NAMALWA (cell line): ENCODE measurements around the gene FAM193A.
"Not testable (repeated sequence)": the region's sequence is repeated elsewhere in the genome, so short reads cannot be mapped to it uniquely, and the experiment has no call there.

Experiments used
- DNase-seq: peaks from one replicate; pipeline ENCODE4 v3.0.0-alpha.2; 2015; ENCODE audit warnings: low spot score

The FAM193A gene

DNA sequence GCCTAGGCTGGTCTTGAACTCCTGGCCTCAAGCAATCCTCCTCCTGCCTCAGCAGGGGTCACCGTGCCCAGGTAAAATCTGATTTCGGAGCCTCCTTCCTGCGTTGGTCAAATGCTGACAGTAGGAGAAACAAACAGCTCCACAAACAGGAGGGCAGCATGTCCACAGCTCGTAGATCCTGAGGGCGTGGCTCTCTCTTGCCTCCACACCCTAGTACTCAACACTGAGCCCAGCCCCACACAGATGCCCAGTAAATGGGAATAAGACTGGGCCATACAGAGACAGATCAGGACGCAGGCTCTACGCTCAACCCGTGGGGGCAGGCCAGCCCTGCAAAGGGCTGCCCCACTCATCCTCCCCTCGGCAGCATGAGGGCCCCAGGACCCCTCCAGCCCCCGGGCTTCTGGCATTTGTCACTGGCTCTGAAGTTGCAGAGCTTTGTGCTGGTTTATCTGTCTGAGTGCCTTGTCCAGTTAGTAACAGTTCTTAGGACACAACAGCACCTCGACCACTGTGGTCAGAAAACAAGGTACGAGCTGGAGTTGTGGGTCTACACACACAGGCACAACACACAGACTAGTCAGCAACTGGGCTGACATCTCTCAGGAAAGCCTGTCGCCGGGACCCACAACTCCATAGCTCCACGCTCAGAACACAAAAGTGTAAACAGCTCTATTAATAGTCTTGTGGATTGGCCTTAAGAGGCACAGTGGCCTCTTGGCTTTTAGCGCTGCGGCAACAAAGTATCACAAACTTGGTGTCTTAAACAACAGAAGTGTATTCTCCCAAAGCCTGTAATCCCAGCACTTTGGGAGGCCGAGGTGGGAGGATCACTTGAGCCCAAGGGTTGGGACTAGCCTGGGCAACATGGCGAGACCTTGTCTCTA lies 214.5 kb downstream of the FAM193A start:
- no peak for DNase-seq

DNA sequence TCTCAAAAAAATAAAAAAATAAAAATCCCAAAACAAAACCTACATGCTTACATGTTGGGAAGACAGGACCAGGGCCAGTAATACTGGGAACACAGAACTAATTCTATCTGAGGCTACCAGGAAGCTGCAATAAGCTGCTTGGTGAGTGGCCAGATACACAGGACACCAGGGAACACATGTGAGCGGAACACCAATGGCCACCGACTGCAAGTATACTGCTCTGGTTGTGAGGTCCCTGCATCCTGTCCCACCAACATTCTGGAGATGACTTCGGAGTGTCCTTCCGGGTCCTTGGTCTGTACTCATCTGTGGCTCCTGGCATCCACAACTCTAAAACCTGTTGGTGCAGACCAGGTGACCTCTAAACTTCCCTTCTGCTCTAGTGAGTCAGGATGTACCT lies 217.0 kb downstream of the FAM193A start:
- no peak for DNase-seq

DNA sequence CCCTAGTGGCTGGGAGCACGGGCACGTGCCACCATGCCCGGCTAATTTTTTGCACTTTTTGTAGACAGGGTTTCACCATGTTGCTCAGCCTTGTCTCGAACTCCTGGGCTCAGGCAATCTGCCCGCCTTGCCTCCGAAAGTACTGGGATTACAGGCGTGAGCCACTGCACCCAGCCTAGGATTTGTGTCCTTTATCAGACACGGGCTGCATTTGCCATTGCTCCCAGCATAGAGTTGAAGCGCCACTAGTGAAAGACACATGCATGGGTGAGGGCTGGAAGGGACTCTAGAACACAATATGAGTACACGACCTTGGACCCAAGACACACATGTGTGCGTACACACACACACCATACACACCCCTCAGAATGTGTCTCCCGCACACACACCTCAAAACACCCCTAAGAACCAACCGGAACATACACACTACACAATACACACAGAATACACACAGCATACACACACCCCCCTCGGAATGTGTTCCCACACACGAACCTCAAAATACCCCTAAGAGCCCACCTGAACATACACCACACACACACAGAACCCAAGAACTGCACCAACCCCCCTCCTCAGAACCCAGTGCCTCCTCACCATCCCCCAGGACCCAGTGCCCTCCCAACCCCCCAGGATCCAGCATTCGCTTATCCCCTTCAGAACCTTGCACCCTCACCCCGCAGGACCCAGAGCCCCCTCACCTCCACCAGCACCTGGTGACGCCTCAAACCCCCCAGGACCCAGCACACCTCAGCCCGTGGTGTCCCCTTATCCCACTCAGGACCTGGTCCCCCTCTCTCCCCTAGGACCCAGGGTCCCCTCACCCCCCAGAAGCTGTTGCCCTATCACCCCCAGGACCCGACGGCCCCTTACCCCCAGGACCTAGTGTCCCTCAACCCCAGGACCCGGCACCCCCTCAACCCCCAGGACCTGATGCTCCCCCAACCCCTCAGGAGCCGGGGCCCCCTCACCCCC lies 218.7 kb downstream of the FAM193A start:
- DNase-seq, result no peak

DNA sequence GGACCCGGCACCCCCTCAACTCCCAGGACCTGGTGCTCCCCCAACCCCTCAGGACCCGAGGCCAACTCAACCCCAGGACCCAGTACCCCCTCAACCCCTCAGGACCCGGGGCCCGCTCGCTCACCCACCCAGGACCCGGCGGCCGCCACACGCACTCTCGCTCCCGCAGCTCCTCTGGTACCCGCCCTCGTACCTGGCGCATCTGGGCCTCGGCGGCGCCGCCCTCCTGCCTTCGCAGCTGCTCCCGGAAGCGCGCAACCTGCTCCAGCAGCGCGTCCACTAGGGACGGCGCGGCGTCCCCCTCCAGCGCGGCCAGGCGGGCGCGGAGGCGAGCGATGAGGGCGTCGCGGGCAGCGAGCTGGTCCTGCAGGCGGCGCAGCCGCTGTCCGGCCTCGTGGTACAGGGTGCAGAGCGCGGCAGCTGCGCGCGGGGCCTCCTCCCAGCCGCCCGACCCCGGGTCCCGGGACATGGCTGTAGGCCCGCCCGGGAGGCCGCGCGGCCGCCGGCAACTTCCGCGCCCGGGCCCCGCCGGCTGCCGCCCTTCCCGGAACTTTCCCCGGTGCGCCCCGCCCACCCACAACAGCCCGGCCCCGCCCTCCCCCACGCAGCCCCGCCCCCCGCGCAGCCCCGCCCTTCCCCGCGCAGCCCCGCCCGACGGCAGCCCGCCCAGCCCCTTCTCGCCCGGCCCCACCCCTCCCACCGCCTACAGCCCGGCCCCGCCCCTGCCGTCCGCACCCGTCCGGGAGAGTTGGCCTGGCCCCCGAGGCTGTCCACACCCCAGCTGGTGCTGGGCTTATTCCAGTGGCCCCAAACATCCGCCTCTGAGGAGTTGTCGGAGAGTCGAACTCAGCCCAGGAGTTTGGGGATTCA lies 219.6 kb downstream of the FAM193A start, which contains the start of gene TNIP2:
Gene TNIP2, minus strand, starts transcription at position 516 of the 870 bp plus-strand sequence. Its CDS starts 47 bp downstream, at position 469.
- DNase-seq, result peak; percentile 67

DNA sequence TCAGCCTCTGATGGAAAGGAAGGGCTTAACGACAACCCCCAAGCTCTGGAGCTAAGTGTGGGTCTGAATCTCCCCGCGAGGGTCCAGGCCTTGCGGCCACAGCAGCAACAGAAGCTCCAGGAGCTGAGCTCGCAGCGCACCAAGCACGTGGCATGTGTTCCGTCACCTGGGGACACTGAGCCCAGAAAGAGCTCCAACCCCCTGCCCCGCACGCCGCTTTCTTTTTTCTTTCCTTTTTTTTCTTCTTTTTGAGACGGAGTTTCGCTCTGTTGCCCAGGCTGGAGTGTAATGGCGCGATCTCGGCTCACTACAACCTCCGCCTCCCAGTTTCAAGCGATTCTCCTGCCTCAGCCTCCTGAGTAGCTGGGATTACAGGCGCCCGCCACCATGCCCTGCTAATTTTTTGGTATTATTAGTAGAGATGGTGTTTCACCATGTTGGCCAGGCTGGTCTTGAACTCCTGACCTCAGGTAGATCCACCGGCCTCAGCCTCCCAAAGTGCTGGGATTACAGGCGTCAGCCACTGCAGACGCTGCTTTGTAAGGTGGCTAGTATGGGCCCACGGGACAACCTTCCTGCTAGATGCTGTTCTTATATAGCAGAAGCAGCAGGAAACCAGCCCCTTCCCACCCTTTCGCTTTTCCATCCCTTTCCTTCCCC lies 220.4 kb downstream of the FAM193A start:
- DNase-seq, result no peak

DNA sequence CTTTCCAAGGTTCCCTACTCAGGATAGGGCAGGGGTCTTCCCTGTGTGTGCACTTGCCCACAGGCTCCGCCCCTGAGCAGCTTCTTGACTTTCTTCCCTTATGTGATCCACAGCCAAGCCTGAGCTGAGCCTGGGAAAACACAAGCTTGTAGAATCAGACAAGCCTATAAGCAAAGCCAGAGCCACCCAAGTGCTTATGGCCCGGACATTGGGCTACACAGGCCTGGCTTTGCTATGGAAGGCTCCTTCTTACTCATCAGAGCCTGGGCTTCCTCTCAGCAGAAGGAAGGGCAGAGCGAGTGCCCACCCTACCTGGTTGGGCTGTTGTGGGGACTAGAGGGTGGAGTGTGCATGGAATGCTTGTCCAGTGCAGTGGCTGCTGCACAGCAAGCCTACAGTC lies 221.0 kb downstream of the FAM193A start:
- DNase-seq, result no peak

DNA sequence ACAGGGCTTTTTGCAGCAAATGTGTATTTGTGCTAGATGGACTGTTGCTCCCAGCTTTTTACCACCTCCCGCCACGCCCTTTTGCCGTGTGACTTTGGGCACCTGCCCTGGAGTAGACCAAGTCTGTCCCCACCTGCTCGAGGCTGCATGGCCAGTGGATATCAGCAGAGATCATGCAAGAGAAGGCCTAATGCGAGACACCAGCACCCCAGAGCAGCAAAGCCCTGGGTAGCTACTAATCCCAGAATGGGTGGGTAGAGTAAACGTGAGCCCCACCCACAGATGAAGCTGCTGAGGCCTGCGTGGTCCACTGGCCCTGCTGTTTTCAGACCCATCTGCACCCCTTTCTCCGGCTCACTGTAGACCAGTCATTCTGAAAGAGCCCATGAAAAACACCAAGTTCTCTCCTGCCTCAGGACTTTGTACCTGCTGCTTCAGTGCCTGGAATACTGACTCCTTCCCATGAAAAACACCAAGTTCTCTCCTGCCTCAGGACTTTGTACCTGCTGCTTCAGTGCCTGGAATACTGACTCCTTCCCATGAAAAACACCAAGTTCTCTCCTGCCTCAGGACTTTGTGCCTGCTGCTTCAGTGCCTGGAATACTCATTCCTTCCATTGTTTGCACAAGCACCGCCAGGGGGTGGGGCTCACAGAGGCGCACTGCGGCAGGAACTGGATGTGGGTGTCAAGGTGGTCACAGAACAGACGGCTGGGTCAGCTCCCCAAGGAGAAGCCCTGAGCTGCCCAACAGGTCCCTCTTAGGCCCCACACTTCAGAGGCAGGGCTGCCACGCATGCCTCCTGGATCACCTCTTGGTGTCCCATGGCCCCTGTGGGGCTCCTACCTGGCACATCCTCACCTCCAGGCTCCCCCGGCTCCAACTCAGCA lies 224.8 kb downstream of the FAM193A start:
- no peak for DNase-seq

DNA sequence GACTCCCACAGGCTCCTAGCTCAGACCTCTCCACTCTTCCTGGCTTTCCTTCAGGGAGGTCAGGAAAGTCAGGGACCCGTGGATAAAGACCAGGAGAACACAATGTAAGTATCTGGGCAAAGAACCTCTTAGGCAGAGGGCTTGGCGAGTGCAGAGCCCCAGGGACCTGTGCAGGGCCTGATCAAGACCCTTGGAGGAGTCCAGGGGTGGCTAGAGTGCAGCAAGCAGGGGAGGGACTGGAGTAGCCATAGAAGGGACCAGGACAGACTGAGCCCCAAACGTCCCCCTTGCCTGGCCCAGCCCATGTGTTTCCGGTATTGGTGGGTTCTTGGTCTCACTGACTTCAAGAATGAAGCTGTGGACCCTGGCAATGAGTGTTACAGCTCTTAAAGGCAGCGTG lies 225.6 kb downstream of the FAM193A start:
- DNase-seq, result no peak

DNA sequence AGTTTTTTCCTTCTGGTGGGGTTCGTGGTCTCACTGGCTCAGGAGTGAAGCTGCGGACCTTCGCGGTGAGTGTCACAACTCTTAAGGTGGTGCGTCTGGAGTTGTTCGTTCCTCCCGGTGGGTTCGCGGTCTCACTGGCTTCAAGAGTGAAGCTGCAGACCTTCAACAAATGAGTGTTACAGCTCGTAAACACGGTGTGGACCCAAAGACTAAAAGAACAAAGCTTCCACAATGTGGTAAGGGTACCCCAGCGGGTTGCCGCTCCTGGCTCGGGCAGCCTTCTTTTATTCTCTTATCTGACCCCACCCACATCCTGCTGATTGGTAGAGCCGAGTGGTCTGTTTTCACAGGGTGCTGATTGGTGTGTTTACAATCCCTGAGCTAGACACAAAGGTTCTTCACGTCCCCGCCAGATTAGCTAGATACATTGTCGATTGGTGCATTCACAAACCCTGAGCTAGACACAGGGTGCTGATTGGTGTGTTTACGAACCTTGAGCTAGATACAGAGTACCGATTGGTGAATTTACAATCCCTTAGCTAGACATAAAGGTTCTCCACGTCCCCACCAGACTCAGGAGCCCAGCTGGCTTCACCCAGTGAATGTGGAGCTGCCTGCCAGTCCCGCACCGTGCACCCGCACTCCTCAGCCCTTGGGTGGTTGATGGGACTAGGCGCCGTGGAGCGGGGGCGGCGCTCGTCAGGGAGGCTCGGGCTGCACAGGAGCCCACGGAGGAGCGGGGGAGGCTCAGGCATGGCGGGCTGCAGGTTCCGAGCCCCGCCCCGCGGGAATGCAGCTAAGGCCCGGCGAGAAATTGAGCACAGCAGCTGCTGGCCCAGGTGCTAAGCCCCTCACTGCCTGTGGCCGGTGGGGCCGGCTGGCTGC lies 226.3 kb downstream of the FAM193A start:
- not testable (repeated sequence) for DNase-seq

DNA sequence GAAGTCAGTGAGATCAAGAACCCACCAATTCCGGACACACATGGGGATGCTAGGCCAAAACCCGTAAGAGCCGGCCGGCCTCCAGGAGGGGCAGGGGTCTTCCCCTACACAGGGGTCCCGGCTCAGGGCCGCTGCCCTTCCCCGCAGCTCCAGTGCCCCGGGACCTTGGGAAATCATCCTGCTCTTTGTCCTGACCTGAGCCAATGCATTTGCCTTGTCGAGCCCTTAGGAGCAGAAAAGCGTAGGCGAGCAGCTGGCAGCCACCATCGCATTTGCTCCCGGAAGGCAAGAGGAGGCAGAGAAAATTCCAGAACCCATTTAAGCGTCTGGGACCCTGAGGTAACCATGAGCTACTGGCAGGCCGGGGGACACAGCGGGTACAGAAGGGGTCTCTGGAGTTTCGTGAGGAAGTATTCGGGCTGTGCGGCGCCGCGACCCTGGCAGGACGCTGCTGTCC lies 227.1 kb downstream of the FAM193A start:
- no peak for DNase-seq

DNA sequence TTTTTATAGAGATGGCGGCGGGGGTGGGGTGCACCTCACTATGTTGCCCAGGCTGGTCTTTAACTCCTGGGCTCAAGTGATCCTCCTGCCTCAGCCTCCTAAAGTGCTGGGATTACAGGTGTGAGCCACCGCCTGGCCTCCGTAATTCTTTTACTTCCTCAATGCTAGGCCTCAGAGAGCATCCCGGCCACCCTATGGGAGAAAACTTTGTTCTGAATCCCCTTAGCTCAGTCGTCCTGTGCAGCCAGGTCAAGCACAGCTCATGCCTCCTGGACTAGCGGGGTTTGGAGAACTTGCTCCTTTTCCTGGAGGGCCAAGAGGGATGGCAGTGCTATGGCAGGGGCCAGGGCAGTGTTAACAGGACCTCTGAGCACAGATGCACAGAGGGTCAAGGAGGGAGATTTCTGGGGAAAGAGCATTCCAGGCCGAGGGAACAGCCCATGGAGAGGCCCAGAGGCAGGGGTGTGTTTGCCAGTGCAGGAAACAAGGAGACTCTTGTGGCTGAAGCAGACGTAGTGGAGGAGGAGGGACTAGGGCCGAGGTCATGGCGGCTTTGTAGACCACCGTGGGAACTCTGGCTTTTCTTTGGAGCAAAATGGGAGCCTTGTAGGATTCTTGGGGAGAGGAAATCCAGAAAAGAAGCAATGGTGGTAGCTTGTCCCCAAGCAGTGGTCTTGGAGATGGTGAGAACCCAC lies 229.5 kb downstream of the FAM193A start:
- no peak for DNase-seq

DNA sequence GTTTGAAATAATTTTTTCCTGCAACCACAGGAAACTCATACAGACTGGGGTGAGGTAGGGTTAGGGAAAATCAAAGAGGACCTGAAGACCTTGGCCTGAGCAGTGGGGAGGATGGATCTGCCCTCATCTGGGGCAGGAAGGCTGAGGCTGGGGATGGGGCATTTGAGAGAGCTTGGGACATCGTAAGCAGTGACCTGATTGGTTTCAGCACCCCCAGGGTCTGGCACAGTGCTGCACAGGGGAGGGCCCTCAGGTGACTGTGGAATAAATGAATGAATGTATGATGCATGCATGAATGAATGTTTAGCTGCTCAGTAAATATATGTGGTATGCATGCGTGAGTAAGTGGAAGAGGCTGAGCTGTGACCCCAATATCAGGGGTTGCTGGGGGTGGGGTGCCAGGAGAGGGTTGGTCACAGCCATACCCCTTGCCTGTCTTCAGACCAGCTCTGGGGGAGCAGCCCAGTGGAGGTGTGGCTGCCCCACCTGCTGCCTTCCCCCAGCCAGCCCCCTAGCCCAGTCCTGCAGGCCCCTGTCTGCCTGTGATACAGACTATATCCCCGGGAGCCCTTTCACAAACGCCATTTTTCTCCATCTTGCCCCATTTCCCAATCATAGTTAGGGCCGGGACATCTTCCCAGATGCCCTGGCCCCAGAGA lies 230.7 kb downstream of the FAM193A start:
- DNase-seq, result no peak

DNA sequence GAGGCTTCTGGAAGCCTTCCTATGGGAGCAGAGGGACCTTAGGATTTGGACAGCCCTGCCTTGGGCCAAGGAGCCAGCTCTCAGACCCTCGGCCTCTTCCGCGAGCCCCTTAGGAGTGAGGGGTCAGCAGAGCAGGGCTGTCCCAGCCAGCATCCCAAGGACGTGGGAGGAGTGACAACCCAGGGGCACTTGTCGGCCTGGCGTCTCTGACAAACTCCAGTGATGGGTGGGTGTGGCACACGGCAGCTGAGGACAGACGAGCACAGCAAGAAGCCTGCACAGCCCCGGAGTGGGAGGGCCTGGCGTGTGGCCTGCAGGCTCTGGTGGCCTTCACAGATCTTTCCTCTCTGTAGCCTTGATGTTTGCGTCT lies 231.2 kb downstream of the FAM193A start:
- no peak for DNase-seq

DNA sequence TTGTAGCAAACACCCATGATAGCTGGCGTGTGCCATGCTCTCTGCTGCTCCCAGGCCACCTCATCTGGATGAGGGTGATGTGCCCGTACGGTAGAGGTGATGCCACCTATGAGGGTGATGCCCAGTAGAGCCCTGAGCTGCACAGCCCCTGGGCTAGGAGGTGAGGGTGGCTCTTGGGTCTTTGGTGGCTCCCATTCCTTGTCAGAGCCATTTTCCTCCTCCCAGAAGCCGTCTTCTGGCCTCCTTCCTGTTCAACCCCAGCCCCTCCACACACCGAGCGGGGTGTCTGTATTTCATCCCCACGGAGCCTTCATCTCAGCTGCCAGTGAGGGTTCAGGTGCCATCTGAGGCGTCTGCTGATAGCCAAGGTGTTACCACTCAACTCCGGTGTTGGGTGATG lies 231.7 kb downstream of the FAM193A start:
- DNase-seq, result no peak

DNA sequence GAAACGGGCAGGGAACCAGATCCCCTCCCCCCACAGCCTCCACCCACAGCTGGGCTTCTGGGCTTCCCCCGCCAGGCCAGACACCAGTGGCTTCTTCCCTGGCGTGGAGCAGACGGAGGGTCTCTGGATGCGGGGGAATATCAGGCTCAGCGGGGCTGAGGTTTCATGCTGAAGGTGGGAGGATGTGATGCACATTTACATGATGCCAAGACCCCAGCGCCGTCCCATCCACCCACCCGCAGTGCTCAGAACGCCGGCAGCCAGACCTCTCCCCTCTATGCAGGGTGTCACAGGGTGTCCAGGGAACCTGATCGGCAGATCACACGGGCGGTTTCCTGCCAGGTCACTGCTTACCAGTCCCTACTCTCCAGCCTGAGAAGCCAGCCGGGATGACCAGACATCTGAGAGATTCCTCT lies 232.5 kb downstream of the FAM193A start:
- DNase-seq, result no peak

DNA sequence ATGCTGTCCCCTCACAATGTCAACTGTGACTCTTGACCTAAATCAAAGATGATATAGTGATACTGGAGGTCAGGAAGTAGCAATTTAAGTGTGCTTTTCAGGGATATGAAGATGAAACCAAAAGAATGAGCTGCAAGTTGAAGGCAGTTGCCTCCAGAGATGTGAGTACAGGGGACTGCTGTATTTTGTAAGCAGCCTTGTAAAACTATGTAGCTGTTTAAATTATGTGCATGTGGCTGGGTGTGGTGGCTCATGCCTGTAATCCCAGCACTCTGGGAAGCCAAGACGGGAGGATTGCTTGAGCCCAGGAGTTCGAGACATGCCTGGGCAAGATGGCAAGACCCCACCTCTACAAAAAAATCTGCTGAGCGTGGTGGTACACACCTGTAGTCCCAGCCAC lies 234.8 kb downstream of the FAM193A start:
- DNase-seq, result no peak

DNA sequence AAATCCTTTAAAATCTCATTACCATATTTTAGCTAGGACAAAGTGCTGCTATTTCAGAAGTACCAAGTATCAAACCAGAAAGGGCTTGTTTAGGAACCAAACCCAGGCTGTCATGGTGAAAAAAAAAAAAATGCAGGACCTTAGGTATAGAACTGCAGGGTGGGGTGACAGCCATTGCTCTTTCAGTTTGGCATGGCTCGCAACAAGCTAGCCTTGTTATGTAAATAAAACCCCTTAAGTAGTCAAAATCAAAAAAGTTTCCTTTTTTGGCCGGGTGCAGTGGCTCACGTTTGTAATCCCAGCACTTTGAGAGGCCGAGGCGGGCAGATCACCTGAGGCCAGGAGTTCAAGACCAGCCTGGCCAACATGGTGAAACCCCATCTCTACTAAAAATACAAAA lies 244.2 kb downstream of the FAM193A start:
- DNase-seq, result not testable (repeated sequence)

DNA sequence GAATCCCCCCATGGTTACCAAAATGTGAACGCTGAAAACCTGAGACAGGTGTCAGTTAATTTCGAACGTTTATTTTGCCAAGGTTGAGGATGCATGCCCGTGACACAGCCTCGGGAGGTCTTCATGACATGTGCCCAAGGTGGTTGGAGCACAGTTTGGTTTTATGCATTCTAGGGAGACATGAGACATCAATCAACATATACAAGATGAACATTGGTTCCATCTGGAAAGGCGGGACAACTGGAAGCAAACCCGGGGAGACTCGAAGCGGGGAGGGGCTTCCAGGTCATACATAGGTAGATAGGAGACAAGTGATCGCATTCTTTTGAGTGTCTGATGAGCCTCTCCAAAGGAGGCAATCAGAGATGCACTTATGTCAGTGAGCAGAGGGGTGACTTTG lies 245.5 kb downstream of the FAM193A start:
- DNase-seq, result no peak
